A549 treated with dexamethasone at 1 μM for 4 hours (cell line): ENCODE measurements around the gene LAMTOR1. TPM values are rescaled to one million over a fixed set of nuclear protein-coding genes. Genes with fewer than 3 reads are reported as not detected.

Experiments
- total RNA-seq: library from RNA; stranded (reverse); fragments of 200-300 nt; extraction: Qiagen RNA extraction; gene quantifications from 5 replicates; pipeline ENCODE4 v1.2.3, GENCODE V29; 2022

LAMTOR1 gene
- total RNA-seq = 129 to 146 TPM (median 136 TPM) in 5 replicates

GRCh38 chr11:72102946-72103753 is at the start of gene LAMTOR1:
Gene LAMTOR1, minus strand, starts transcription at chr11:72103297. Its CDS starts 73 bp downstream, at chr11:72103224.

GRCh38 chr11:72135473-72135872 is 32.4 kb upstream of the LAMTOR1 start, which contains the start of gene FOLR3:
Gene FOLR3, plus strand, starts transcription at chr11:72135725. Its CDS starts 228 bp downstream, at chr11:72135953.

GRCh38 chr11:72112143-72112977 is 9.3 kb upstream of the LAMTOR1 start, which contains the start of gene ANAPC15:
Gene ANAPC15, minus strand, starts transcription at chr11:72112695. Its CDS starts 1,419 bp downstream, at chr11:72111276.

GRCh38 chr11:72105888-72106287 is 2.8 kb upstream of the LAMTOR1 start, which contains the start of gene TOMT:
Gene TOMT, plus strand, starts transcription at chr11:72105924. Its CDS starts 28 bp downstream, at chr11:72105952.

GRCh38 chr11:72080326-72081183 is 22.5 kb downstream of the LAMTOR1 start, which contains the start of the genes LRRC51 and NUMA1:
Gene LRRC51, plus strand, starts transcription at chr11:72080850. Its CDS starts 8,234 bp downstream, at chr11:72089084.
Gene NUMA1, minus strand, starts transcription at chr11:72080542. Its CDS starts 44,599 bp downstream, at chr11:72035943.

Other genes with a start within 250 kb of the LAMTOR1 start
- gene DEFB131B, start 224.8 kb downstream of the LAMTOR1 start, total RNA-seq = not detected in 5 replicates
- gene XNDC1N, start 174.7 kb downstream of the LAMTOR1 start, total RNA-seq = 2.5 to 4.3 TPM (median 3.2 TPM) in 5 replicates
- 40.8 to 44.4 TPM (median 43.2 TPM) in 5 replicates for gene RNF121, start 174.3 kb downstream of the LAMTOR1 start, total RNA-seq
- 1.6 to 3.3 TPM (median 3.1 TPM) in 5 replicates for gene IL18BP, start 104.4 kb downstream of the LAMTOR1 start, total RNA-seq
- 46.9 to 74.6 TPM (median 69.5 TPM) in 5 replicates for gene NUMA1, start 22.8 kb downstream of the LAMTOR1 start, total RNA-seq
- 6.9 to 8.4 TPM (median 8.0 TPM) in 5 replicates for gene LRRC51, start 22.4 kb downstream of the LAMTOR1 start, total RNA-seq
- gene TOMT, start 2.6 kb upstream of the LAMTOR1 start, total RNA-seq = not detected in 5 replicates
- 77.2 to 87.7 TPM (median 81.2 TPM) in 5 replicates for gene ANAPC15, start 9.4 kb upstream of the LAMTOR1 start, total RNA-seq
- 0.18 TPM in 1 of 5 replicates, not detected in the others for gene FOLR3, start 32.4 kb upstream of the LAMTOR1 start, total RNA-seq
- gene FOLR1, start 88.8 kb upstream of the LAMTOR1 start, total RNA-seq = 0.24 TPM in 1 of 5 replicates, not detected in the others
- not detected in 5 replicates for gene FOLR2, start 113.5 kb upstream of the LAMTOR1 start, total RNA-seq
- gene INPPL1, start 121.5 kb upstream of the LAMTOR1 start, total RNA-seq = 39.2 to 83.3 TPM (median 68.9 TPM) in 5 replicates
- not detected in 5 replicates for gene PHOX2A, start 140.9 kb upstream of the LAMTOR1 start, total RNA-seq